ENCODE data around the gene FURIN. TPM values are rescaled to one million over a fixed set of nuclear protein-coding genes. Genes with fewer than 3 reads are reported as not detected.

The FURIN gene
- total RNA-seq, 4 donors from 2014 or later = 76.7 to 159 (median 118) TPM

DNA sequence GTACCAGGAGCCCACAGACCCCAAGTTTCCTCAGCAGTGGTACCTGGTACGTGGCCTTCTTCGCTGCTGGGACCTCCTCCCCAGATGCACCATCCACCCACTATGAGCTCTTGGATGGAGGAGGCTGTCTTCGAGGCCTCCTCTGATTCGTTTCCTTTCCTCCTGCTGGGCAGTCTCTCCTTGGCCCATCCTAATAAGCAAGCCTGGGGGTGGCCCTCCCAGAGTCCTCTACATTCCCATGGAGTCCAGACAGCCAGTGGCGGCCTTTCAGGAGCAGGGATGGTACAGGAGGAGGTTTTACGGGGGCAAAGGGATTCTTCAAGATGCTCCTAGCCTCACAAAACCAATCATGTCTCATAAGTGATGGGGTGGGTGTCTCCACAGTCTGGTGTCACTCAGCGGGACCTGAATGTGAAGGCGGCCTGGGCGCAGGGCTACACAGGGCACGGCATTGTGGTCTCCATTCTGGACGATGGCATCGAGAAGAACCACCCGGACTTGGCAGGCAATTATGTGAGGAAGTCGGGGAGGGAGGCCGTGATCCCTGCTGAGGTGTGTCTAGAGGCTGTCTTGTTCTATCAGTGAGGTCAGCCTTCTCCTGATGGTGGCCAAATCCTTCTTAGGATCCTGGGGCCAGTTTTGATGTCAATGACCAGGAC is 8.3 kb downstream of the FURIN start:
- DNase-seq = no peak
- Histone ChIP-seq H3K36me3 (peaks cover 0 to 62% of the 10 kb centered on the region in 2 donors), H3K27ac (no peak overlapping the region), H3K9me3 (no peaks in the 10 kb centered on the region), H3K27me3 (no peaks in the 10 kb centered on the region), H3K4me3 (no peak overlapping the region), H3K4me1 (peaks cover 22 to 23% of the 10 kb centered on the region in 2 donors)
- ATAC-seq = no peak
- no peak for TF ChIP-seq POLR2A (IDR thresholded peaks at IDR 0.05)
- TF ChIP-seq, protein P1, sequence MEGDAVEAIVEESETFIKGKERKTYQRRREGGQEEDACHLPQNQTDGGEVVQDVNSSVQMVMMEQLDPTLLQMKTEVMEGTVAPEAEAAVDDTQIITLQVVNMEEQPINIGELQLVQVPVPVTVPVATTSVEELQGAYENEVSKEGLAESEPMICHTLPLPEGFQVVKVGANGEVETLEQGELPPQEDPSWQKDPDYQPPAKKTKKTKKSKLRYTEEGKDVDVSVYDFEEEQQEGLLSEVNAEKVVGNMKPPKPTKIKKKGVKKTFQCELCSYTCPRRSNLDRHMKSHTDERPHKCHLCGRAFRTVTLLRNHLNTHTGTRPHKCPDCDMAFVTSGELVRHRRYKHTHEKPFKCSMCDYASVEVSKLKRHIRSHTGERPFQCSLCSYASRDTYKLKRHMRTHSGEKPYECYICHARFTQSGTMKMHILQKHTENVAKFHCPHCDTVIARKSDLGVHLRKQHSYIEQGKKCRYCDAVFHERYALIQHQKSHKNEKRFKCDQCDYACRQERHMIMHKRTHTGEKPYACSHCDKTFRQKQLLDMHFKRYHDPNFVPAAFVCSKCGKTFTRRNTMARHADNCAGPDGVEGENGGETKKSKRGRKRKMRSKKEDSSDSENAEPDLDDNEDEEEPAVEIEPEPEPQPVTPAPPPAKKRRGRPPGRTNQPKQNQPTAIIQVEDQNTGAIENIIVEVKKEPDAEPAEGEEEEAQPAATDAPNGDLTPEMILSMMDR (IDR thresholded peaks at IDR 0.05 in 4 of 5, conservative IDR thresholded peaks at IDR 0.05 in 1 of 5) = no peak
- intact Hi-C loops (cut with DNase I; ENCODE audit: low total_unique reads) = no loop called here
- in situ Hi-C loops (cut with MboI; ENCODE audit: low sequenced_read_pairs in 4 of 4) = loop anchor here (25.0 kb wide), 3 partner anchors 164 to 564 kb away; partner anchors contain the start of gene BLM (in 2 of the 4)

DNA sequence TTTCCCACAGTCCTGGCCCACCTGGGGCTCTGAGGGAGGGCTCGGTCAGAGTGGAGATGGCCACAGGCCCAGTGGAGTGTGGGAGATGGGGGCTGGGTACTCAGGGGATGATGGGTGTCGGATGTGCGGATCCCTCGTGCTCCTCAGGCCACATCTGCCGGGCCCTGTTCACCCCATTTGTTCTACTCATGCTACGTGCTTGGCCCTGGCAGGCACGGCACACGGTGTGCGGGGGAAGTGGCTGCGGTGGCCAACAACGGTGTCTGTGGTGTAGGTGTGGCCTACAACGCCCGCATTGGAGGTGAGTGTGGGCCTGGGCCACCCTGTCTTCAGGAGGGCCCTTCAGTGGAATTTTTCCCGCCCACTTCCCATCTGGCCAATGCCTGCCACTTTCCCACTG is 8.9 kb downstream of the FURIN start:
- no peak for ATAC-seq
- H3K4me3 ChIP-seq = no peak overlapping the region
- H3K27ac ChIP-seq = no peak overlapping the region
- H3K36me3 ChIP-seq = peaks cover 0 to 68% of the 10 kb centered on the region in 2 donors
- H3K4me1 ChIP-seq = peaks cover 22 to 23% of the 10 kb centered on the region in 2 donors
- intact Hi-C loops (cut with DNase I; ENCODE audit: low total_unique reads) (no loop called here), in situ Hi-C loops (cut with MboI; ENCODE audit: low sequenced_read_pairs in 4 of 4) (loop anchor here (25.0 kb wide), 3 partner anchors 165 to 565 kb away; partner anchors contain the start of gene BLM (in 2 of the 4))
- no peaks in the 10 kb centered on the region for H3K27me3 ChIP-seq
- no peaks in the 10 kb centered on the region for H3K9me3 ChIP-seq
- TF ChIP-seq, protein P1 (IDR thresholded peaks at IDR 0.05 in 4 of 5, conservative IDR thresholded peaks at IDR 0.05 in 1 of 5) = no peak
- TF ChIP-seq POLR2A (IDR thresholded peaks at IDR 0.05) = no peak
- DNase-seq = no peak

DNA sequence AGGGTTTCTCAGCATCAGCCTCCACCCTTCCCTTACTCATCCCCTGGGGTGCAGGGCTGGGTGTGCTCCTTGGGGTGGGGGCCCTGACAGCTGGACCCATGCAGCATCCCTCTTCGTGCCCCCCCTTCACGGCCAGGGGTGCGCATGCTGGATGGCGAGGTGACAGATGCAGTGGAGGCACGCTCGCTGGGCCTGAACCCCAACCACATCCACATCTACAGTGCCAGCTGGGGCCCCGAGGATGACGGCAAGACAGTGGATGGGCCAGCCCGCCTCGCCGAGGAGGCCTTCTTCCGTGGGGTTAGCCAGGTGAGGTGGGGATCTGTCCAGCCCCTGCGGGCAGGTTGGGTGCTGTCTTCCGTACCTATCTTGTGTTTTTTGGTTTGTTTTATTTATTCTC is 9.6 kb downstream of the FURIN start:
- H3K27me3 ChIP-seq = no peaks in the 10 kb centered on the region
- H3K4me3 ChIP-seq = no peak overlapping the region
- intact Hi-C loops (cut with DNase I; ENCODE audit: low total_unique reads) (no loop called here), in situ Hi-C loops (cut with MboI; ENCODE audit: low sequenced_read_pairs in 4 of 4) (loop anchor here (25.0 kb wide), 3 partner anchors 166 to 566 kb away; partner anchors contain the start of gene BLM (in 2 of the 4))
- peaks cover 0 to 71% of the 10 kb centered on the region in 2 donors for H3K36me3 ChIP-seq
- no peak overlapping the region for H3K27ac ChIP-seq
- H3K4me1 ChIP-seq = peaks cover 16 to 17% of the 10 kb centered on the region in 2 donors
- ATAC-seq = no peak
- DNase-seq = no peak
- H3K9me3 ChIP-seq = no peaks in the 10 kb centered on the region
- TF ChIP-seq, protein P1 (IDR thresholded peaks at IDR 0.05 in 4 of 5, conservative IDR thresholded peaks at IDR 0.05 in 1 of 5) = no peak
- TF ChIP-seq POLR2A (IDR thresholded peaks at IDR 0.05) = no peak

DNA sequence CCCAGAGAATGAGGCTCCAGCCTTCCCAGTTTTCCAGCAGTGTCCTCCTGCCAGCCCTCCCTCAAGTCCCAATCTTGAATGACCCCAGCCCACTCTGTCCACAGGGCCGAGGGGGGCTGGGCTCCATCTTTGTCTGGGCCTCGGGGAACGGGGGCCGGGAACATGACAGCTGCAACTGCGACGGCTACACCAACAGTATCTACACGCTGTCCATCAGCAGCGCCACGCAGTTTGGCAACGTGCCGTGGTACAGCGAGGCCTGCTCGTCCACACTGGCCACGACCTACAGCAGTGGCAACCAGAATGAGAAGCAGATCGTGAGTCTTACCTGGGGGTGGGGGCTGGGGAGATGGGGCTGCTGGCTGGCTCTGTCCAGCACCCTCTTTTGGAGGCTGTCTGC is 10.3 kb downstream of the FURIN start:
- Histone ChIP-seq H3K36me3 (peaks cover 0 to 71% of the 10 kb centered on the region in 2 donors), H3K27ac (no peak overlapping the region), H3K9me3 (no peaks in the 10 kb centered on the region), H3K4me1 (peaks cover 14 to 16% of the 10 kb centered on the region in 2 donors), H3K4me3 (no peak overlapping the region), H3K27me3 (no peaks in the 10 kb centered on the region)
- DNase-seq (no peak), ATAC-seq (no peak)
- in situ Hi-C loops (cut with MboI; ENCODE audit: low sequenced_read_pairs in 4 of 4) = loop anchor here (25.0 kb wide), 3 partner anchors 166 to 566 kb away; partner anchors contain the start of gene BLM (in 2 of the 4)
- intact Hi-C loops (cut with DNase I; ENCODE audit: low total_unique reads) = no loop called here
- TF ChIP-seq POLR2A (IDR thresholded peaks at IDR 0.05) = no peak
- TF ChIP-seq, protein P1 (IDR thresholded peaks at IDR 0.05 in 4 of 5, conservative IDR thresholded peaks at IDR 0.05 in 1 of 5) = no peak

All from gastrocnemius medialis (tissue), 4 donors.